Subcutaneous abdominal adipose tissue (tissue), 5 donors: ENCODE data around the gene NRG4.
A peak's percentile ranks its signal among the peaks of the same experiment; 100 is the strongest.

Source experiments
- H3K27ac ChIP-seq: one replicate; pipeline ENCODE4 v1.7.0; 2013; ENCODE audit warnings: low read depth, mild to moderate bottlenecking, inconsistent platforms, low read length, moderate library complexity
- H3K27me3 ChIP-seq, 5 donors: one replicate each; pipeline ENCODE4 v1.7.0; 2013; ENCODE audit warnings: low read length in 5 of 5, inconsistent platforms in 1 of 5; ENCODE audit not compliant: control insufficient read depth in 5 of 5, insufficient read depth in 4 of 5
- H3K36me3 ChIP-seq, 5 donors: one replicate each; pipeline ENCODE4 v1.7.0; 2013; ENCODE audit warnings: low read length in 5 of 5; ENCODE audit not compliant: control insufficient read depth in 5 of 5, insufficient read depth in 5 of 5
- H3K4me1 ChIP-seq, 5 donors: one replicate each; pipeline ENCODE4 v1.7.0; 2013; ENCODE audit warnings: low read length in 5 of 5, mild to moderate bottlenecking in 3 of 5, moderate library complexity in 1 of 5; ENCODE audit not compliant: control insufficient read depth in 5 of 5, insufficient read depth in 5 of 5
- H3K4me3 ChIP-seq, 5 donors: one replicate each; pipeline ENCODE4 v1.7.0; 2013; ENCODE audit warnings: low read length in 5 of 5, low read depth in 1 of 5
- H3K9ac ChIP-seq, 5 donors: one replicate each; pipeline ENCODE4 v1.7.0; 2013; ENCODE audit warnings: low read length in 5 of 5, mild to moderate bottlenecking in 4 of 5, moderate library complexity in 3 of 5
- H3K9me3 ChIP-seq, 5 donors: one replicate each; pipeline ENCODE4 v1.7.0; 2013; ENCODE audit warnings: low read length in 5 of 5; ENCODE audit not compliant: control insufficient read depth in 5 of 5
- donor health status: healthy.
- donor health status: healthy.
- donor health status: healthy.
- donor health status: healthy.
- donor health status: healthy.

The NRG4 gene

DNA sequence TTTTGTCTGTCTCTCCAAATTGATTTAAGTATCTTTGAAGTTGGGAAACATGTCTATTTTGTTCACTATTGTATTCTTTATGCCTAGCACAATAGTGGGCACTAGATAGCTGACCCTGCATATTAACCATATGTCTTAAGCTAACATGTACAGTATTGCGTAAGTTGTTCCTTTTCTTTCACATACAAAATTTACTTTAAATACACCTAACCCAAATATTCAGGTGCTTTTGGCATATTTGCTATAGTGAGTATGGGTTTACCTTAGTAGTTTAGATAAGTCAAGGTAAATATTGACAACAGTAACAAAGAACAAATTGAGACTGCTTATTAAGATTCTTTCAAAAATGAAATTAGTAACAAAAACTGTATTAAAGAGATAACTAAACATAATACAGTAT, 50.9 kb downstream of the NRG4 start:
- Histone ChIP-seq H3K27me3 (no peaks in the 10 kb centered on the region), H3K9me3 (peaks cover 0 to 2% (median 0%) of the 10 kb centered on the region in 5 donors)

DNA sequence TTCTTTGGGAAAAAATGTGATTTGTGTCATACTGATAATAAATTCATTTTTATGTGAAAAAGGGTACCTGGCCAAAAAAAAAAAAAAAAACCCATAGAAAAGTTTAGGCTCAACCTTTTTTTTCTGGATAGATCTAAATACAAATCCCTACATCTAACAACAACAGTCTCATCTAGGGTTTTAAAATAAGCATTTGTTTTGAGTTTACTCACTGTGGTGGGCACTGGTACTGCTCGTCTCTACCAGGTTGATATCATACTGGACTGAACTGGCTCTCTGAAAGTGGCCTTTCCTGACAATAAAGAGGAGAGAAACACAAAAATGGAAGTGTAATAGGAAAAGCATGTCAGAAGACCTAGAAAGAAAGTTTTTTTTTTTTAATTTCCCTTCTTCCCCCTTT, 56.5 kb downstream of the NRG4 start:
- Histone ChIP-seq H3K4me1 (no peaks in the 10 kb centered on the region), H3K9me3 (no peaks in the 10 kb centered on the region), H3K27me3 (peaks cover 0 to 3% (median 0%) of the 10 kb centered on the region in 5 donors)

More for the DNA sequence above, 50.9 kb downstream of the NRG4 start:
- Histone ChIP-seq H3K27ac (no peak overlapping the region), H3K36me3 (no peaks in the 10 kb centered on the region), H3K9ac (no peak overlapping the region), H3K4me3 (no peak overlapping the region), H3K4me1 (peaks cover 0 to 6% (median 0%) of the 10 kb centered on the region in 5 donors)

DNA sequence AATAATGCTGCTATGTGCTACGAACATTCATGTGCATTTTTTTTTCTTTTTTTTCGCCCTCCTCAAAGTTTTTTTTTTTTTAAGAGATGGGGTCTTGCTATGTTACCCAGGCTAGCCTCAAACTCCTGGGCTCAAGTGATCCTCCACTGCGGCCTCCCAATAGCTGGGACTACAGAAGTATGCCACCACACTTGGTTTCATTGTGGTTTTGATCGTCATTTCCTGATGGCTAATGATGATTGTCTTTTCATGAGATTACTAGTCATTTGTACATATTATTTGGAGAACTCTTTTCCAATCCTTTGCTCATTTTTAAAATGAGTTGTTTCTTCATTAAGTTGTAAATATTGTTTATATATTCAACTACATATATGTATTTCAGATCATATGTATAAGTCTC, 59.7 kb downstream of the NRG4 start:
- Histone ChIP-seq H3K9ac (no peak overlapping the region), H3K27me3 (peaks cover 0 to 4% (median 3%) of the 10 kb centered on the region in 5 donors), H3K4me1 (no peaks in the 10 kb centered on the region), H3K27ac (no peak overlapping the region), H3K4me3 (no peak overlapping the region), H3K36me3 (no peaks in the 10 kb centered on the region), H3K9me3 (no peaks in the 10 kb centered on the region)

More for the DNA sequence above, 56.5 kb downstream of the NRG4 start:
- Histone ChIP-seq H3K27ac (no peak overlapping the region), H3K4me3 (no peak overlapping the region), H3K9ac (no peak overlapping the region), H3K36me3 (no peaks in the 10 kb centered on the region)

DNA sequence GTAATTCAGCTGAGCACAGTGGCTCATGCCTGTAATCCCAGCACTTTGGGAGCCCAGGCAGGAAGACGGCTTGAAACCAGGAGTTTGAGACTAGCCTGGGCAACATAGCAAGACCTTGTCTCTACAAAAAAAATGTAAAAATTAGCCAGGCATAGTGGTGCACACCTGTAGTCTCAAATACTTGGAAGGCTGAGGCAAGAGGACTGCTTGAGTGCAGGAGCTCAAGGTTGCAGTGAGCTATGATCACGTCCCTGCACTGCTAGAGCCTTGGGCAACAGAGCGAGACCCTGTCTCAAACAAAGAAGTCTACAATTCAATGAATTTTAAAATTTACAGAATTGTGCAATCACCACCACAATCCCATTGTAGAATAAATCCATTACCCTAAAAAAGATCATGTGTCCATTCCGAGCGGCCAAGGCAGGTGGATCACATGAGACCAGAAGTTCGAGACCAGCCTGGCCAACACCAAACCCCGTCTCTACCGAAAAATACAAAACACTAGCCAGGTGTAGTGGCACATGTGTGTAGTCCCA, 63.4 kb downstream of the NRG4 start:
- Histone ChIP-seq H3K9me3 (no peaks in the 10 kb centered on the region), H3K4me3 (no peak overlapping the region), H3K9ac (no peak overlapping the region), H3K27ac (no peak overlapping the region), H3K27me3 (peaks cover 0 to 12% (median 5%) of the 10 kb centered on the region in 5 donors), H3K36me3 (no peaks in the 10 kb centered on the region), H3K4me1 (no peaks in the 10 kb centered on the region)

DNA sequence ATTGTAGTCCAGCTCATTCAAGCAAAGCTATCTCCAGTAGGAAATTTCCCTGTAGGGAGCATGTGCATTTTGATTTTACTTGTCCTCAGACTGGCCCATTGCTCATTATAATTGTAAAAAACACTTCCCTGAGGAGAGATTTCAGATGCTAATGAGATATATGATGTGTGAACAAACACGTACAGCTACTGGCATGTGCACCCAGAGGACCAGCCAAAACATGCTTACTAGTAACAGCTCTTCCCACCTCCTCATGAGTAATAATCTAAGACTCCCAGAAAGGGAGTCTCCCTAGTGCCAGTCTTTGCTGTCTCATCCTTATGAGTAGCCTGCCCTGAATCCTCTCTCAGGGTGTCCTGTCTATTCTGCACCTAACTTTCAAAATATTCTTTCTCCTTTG, 65.1 kb downstream of the NRG4 start:
- H3K27ac ChIP-seq, result no peak overlapping the region
- H3K9ac ChIP-seq, result no peak overlapping the region

DNA sequence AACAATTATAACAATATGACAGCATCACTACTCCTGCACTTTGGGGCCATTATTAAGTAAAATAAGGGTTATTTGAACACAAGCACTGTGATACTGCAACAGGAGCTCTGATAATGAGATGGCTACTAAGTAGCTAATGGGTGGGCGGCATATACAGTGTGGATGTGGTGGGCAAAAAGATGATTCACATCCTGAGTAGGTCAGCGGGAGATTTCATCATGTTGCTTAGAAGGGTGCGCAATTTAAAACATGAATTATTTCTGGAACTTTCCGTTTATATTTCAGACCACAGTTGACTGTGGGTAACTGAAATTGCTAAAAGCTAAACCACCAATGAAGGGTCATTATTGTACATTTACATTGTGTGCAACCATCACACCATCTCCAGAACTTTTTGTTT, 66.3 kb downstream of the NRG4 start:
- H3K4me1 ChIP-seq, result no peaks in the 10 kb centered on the region
- H3K27me3 ChIP-seq, result peaks cover 0 to 12% (median 5%) of the 10 kb centered on the region in 5 donors
- H3K9ac ChIP-seq, result no peak overlapping the region
- no peak overlapping the region for H3K4me3 ChIP-seq
- H3K9me3 ChIP-seq, result no peaks in the 10 kb centered on the region
- H3K36me3 ChIP-seq, result no peaks in the 10 kb centered on the region
- no peak overlapping the region for H3K27ac ChIP-seq

More for the DNA sequence above, 65.1 kb downstream of the NRG4 start:
- Histone ChIP-seq H3K4me3 (no peak overlapping the region), H3K9me3 (no peaks in the 10 kb centered on the region), H3K4me1 (no peaks in the 10 kb centered on the region), H3K36me3 (no peaks in the 10 kb centered on the region), H3K27me3 (peaks cover 0 to 12% (median 5%) of the 10 kb centered on the region in 5 donors)

DNA sequence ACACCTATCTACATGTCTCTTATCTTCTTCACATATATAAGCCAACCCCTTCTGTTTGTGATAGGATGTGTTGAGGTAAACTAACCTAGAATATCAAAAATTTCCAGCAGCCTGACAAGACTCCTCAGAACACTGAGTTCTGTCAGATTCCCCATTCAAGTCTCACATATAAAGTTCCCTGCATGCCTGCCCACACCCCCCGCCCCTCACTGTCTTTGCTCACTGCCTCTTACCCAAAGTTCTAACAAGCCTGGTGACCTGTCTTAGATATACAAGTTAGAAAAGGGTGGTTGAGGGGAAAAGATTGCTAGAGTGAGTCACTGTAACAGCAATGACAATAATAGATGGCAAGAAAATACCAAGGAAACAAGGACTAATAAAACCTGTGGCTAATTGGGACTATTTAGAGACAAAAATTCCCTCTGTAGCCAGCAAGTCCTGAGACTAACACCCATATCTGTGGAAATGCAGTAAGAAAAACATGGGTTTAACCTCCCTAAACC, 68.5 kb downstream of the NRG4 start:
- Histone ChIP-seq H3K9me3 (no peaks in the 10 kb centered on the region), H3K27me3 (peaks cover 0 to 8% (median 5%) of the 10 kb centered on the region in 5 donors), H3K36me3 (peaks cover 0 to 2% (median 0%) of the 10 kb centered on the region in 5 donors), H3K27ac (no peak overlapping the region), H3K4me3 (no peak overlapping the region), H3K4me1 (no peaks in the 10 kb centered on the region), H3K9ac (no peak overlapping the region)

DNA sequence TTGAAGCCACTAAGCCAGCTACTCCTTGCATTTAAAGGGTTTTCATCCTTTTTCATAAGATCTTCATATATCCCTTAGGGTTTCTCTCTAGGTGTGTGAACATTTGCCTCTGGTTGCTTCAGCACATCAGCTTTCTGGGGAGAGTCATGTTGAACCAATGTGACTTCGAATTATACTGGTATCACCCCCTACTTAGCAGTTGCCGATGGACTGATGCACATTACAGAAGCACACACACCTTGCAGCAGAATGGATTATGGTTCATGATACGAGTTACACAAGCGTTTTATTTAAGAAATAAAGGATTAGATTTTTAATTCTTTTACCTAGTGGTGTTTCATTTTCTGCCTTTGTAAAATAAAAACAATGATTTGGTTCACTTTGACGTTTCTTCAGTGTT, 69.0 kb downstream of the NRG4 start:
- Histone ChIP-seq H3K4me3 (no peak overlapping the region), H3K9ac (no peak overlapping the region), H3K9me3 (no peaks in the 10 kb centered on the region), H3K27ac (no peak overlapping the region), H3K36me3 (peaks cover 0 to 6% (median 0%) of the 10 kb centered on the region in 5 donors), H3K4me1 (no peaks in the 10 kb centered on the region), H3K27me3 (peaks cover 0 to 8% (median 2%) of the 10 kb centered on the region in 5 donors)

DNA sequence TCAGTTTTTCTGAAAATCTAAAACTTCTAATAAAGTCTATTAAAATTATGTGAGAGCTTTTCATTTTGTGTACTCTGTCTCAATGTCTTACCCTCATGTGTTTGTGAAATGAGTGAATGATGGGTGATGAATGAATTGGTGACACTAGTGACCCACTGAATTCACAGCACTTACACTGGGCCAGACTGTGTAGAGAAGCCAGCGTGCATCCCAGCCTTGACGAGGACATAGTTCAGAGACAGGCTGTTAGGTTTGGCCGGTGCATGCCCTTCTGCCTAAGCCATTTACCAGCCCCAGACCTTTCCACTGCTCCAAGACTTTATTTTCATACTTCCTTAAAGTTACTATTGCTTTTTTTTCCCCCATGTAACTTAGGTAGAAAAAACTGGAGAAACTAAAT, 69.8 kb downstream of the NRG4 start:
- H3K9me3 ChIP-seq, result no peaks in the 10 kb centered on the region
- no peaks in the 10 kb centered on the region for H3K4me1 ChIP-seq
- peaks cover 0 to 8% (median 2%) of the 10 kb centered on the region in 5 donors for H3K27me3 ChIP-seq
- no peak overlapping the region for H3K27ac ChIP-seq
- H3K9ac ChIP-seq, result no peak overlapping the region
- no peak overlapping the region for H3K4me3 ChIP-seq
- peaks cover 0 to 8% (median 0%) of the 10 kb centered on the region in 5 donors for H3K36me3 ChIP-seq

DNA sequence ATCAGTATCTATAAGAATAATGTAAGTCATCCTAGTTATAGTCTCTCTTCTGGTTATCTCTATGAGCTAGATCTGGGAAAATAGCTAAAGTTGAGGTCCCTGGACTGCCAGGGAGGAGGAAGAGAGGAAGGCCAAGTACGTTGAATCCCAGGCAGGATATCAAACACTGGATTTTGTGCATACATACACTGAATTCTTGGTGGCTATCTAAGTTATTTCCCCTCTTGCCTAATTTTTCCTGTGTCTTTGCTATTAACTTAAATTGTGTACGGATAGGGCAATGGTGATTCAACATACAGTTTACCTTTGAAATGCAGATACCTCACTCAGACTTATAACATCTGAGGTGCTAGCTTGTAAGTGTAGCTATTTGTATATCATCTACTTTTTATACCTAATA, 81.4 kb downstream of the NRG4 start:
- no peak overlapping the region for H3K27ac ChIP-seq
- H3K9ac ChIP-seq, result peak overlapping the region in 1 of 5 donors; percentile 20
- peaks cover 30 to 42% (median 36%) of the 10 kb centered on the region in 5 donors for H3K36me3 ChIP-seq
- no peaks in the 10 kb centered on the region for H3K27me3 ChIP-seq
- no peaks in the 10 kb centered on the region for H3K4me1 ChIP-seq
- H3K9me3 ChIP-seq, result no peaks in the 10 kb centered on the region
- H3K4me3 ChIP-seq, result no peak overlapping the region
